HepG2 (cell line): ENCODE results near the gene MAB21L4.

Source experiments
- HNRNPK ChIP-seq: fragments of 200-400 bp; formaldehyde crosslinking; IDR thresholded peaks from 2 replicates; pipeline ENCODE4 v1.6.1; 2018; ENCODE audit warnings: low read length, low read depth, moderate library complexity, mild to moderate bottlenecking; ENCODE audit not compliant: poor library complexity, severe bottlenecking
- POLR2A ChIP-seq, 2 experiments: IDR thresholded peaks; 2 replicates each; pipeline ENCODE4 v1.6.1; 2011; ENCODE audit warnings: low read depth in 2 of 2, low read length in 2 of 2, mild to moderate bottlenecking in 1 of 2, moderate library complexity in 1 of 2; ENCODE audit not compliant: insufficient read depth in 1 of 2
- ZNF724P ChIP-seq: sonication (generic); formaldehyde crosslinking; IDR thresholded peaks from 2 replicates; pipeline ENCODE4 v1.8.0; 2022; ENCODE audit warnings: missing genetic modification reagents, borderline replicate concordance
- TF ChIP-seq, protein P1 (sequence below): sonication (generic); formaldehyde crosslinking; IDR thresholded peaks from 2 replicates; pipeline ENCODE4 v1.5.0; 2020; ENCODE audit warnings: mild to moderate bottlenecking, missing genetic modification reagents, moderate library complexity
- TF ChIP-seq, protein P2 (sequence below): IDR thresholded peaks from 2 replicates; pipeline ENCODE4 v1.6.1; 2016; ENCODE audit warnings: missing compliant biosample characterization, missing genetic modification reagents, borderline replicate concordance

DNA sequence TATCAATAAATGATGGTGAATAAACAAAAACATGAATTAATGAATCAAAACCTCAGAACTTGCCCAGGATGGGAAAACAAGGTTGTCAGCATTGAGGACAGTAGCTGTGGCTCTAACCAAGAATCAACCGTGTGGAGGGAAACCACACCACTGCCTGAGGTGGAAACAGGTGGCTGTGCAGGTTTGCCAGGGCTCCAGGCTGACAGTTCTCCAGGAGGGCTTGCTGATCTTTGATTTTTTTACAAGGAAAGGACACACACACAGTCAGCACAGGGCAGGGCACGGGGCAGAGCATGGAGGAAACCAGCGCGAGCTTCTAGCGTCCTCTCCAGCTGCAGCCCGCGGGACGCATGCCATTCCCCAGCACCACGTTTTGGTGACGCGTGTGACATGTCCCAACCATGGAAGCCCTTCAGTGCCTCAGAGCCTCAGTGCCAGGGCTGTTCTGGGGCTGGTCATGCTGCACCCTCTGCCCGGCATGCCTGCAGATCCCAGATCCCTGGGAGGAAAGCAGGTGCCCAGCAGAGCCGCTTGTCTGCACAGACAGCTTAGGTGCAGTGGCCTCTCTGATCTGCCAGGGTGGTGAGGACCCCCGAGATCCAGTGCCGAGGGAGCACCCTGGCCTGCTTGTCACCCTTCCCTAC lies 43.2 kb downstream of the MAB21L4 start:
- TF ChIP-seq, protein P1, sequence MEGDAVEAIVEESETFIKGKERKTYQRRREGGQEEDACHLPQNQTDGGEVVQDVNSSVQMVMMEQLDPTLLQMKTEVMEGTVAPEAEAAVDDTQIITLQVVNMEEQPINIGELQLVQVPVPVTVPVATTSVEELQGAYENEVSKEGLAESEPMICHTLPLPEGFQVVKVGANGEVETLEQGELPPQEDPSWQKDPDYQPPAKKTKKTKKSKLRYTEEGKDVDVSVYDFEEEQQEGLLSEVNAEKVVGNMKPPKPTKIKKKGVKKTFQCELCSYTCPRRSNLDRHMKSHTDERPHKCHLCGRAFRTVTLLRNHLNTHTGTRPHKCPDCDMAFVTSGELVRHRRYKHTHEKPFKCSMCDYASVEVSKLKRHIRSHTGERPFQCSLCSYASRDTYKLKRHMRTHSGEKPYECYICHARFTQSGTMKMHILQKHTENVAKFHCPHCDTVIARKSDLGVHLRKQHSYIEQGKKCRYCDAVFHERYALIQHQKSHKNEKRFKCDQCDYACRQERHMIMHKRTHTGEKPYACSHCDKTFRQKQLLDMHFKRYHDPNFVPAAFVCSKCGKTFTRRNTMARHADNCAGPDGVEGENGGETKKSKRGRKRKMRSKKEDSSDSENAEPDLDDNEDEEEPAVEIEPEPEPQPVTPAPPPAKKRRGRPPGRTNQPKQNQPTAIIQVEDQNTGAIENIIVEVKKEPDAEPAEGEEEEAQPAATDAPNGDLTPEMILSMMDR, result no peak
- TF ChIP-seq POLR2A (IDR thresholded peaks at IDR 0.05; ENCODE audit: insufficient read depth in 1 of 2, low read depth in 2 of 2, low read length in 2 of 2), result no peak
- no peak for TF ChIP-seq HNRNPK
- no peak for TF ChIP-seq ZNF724P
- TF ChIP-seq, protein P2, sequence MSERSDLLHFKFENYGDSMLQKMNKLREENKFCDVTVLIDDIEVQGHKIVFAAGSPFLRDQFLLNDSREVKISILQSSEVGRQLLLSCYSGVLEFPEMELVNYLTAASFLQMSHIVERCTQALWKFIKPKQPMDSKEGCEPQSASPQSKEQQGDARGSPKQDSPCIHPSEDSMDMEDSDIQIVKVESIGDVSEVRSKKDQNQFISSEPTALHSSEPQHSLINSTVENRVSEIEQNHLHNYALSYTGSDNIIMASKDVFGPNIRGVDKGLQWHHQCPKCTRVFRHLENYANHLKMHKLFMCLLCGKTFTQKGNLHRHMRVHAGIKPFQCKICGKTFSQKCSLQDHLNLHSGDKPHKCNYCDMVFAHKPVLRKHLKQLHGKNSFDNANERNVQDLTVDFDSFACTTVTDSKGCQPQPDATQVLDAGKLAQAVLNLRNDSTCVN (CRISPR knock-in tag), result no peak
